GM19397 (cell line): ENCODE data around the gene STYXL1.
A peak's percentile ranks its signal among the peaks of the same experiment; 100 is the strongest.

ENCODE experiments used
- ATAC-seq: cut with Tn5 transposase; IDR thresholded peaks from one replicate; pipeline ENCODE4 v1.9.1; 2021; ENCODE audit warnings: mild to moderate bottlenecking, moderate library complexity; ENCODE audit not compliant: unreplicated experiment

The STYXL1 gene

GRCh38 chr7:75995052-75995471 is 52.7 kb downstream of the STYXL1 start:
- ATAC-seq: no peak

GRCh38 chr7:75994388-75995051 is 53.3 kb downstream of the STYXL1 start, which contains the start of gene TMEM120A:
TSS of gene TMEM120A (minus strand) at chr7:75994595. CDS start at chr7:75994570, 25 bp downstream.
- ATAC-seq: peak; percentile 98

GRCh38 chr7:75993689-75994387 is 54.0 kb downstream of the STYXL1 start:
- ATAC-seq: peak; percentile 5

- ATAC-seq: no peak
These were observed 55.6 kb downstream of the STYXL1 start for GRCh38 chr7:75992083-75992755.

- no peak for ATAC-seq
These were observed 56.2 kb downstream of the STYXL1 start for GRCh38 chr7:75991531-75992082.

GRCh38 chr7:75989500-75990388 is 58.1 kb downstream of the STYXL1 start:
- no peak for ATAC-seq

- no peak for ATAC-seq
These were observed 59.0 kb downstream of the STYXL1 start for GRCh38 chr7:75988568-75989499.

- ATAC-seq: no peak
These were observed 59.8 kb downstream of the STYXL1 start for GRCh38 chr7:75987805-75988567.

- no peak for ATAC-seq
These were observed 60.6 kb downstream of the STYXL1 start for GRCh38 chr7:75987026-75987804.

GRCh38 chr7:75986147-75986781 is 61.5 kb downstream of the STYXL1 start:
- ATAC-seq: no peak

- no peak for ATAC-seq
These were observed 62.2 kb downstream of the STYXL1 start for GRCh38 chr7:75985518-75986146.

- ATAC-seq: no peak
These were observed 62.7 kb downstream of the STYXL1 start for GRCh38 chr7:75985009-75985517.

- no peak for ATAC-seq
These were observed 63.4 kb downstream of the STYXL1 start for GRCh38 chr7:75984130-75985008.

GRCh38 chr7:75983471-75984129 is 64.2 kb downstream of the STYXL1 start:
- ATAC-seq: no peak

GRCh38 chr7:75982306-75983064 is 65.3 kb downstream of the STYXL1 start:
- no peak for ATAC-seq
